Superior temporal gyrus (tissue), 1 donor: Measurements from ENCODE around the gene CAMTA1.

Experiments
- DNase-seq: peaks from one replicate; pipeline ENCODE4 v3.0.0-alpha.2; 2016; ENCODE audit errors: extremely low spot score

CAMTA1 gene

GRCh38 chr1:6776895-6777294 is 8.4 kb upstream of the CAMTA1 start:
- no peak for DNase-seq

- no peak for DNase-seq
Measured at GRCh38 chr1:6777813-6778212, 7.4 kb upstream of the CAMTA1 start.

- DNase-seq: no peak
Measured at GRCh38 chr1:6779089-6779805, 6.0 kb upstream of the CAMTA1 start.

GRCh38 chr1:6782151-6782550 is 3.1 kb upstream of the CAMTA1 start:
- no peak for DNase-seq

- no peak for DNase-seq
Measured at GRCh38 chr1:6783221-6783620, 2.0 kb upstream of the CAMTA1 start.

- DNase-seq: peak; percentile 55
Measured at GRCh38 chr1:6783936-6784559, 1.2 kb upstream of the CAMTA1 start.

GRCh38 chr1:6784560-6785317 is 515 bp upstream of the CAMTA1 start:
- DNase-seq: peak; percentile 100

- DNase-seq: no peak
Measured at GRCh38 chr1:6785728-6786505, 663 bp downstream of the CAMTA1 start.

- no peak for DNase-seq
Measured at GRCh38 chr1:6788946-6789345, 3.7 kb downstream of the CAMTA1 start.

GRCh38 chr1:6790146-6790545 is 4.9 kb downstream of the CAMTA1 start:
- no peak for DNase-seq

GRCh38 chr1:6794164-6794563 is 8.9 kb downstream of the CAMTA1 start:
- peak; percentile 81 for DNase-seq

- DNase-seq: no peak
Measured at GRCh38 chr1:6795203-6795602, 9.9 kb downstream of the CAMTA1 start.

- no peak for DNase-seq
Measured at GRCh38 chr1:6795661-6796060, 10.4 kb downstream of the CAMTA1 start.

- DNase-seq: no peak
Measured at GRCh38 chr1:6796095-6796494, 10.8 kb downstream of the CAMTA1 start.

GRCh38 chr1:6799499-6799898 is 14.2 kb downstream of the CAMTA1 start:
- no peak for DNase-seq

GRCh38 chr1:6800745-6801144 is 15.5 kb downstream of the CAMTA1 start:
- DNase-seq: no peak

- DNase-seq: no peak
Measured at GRCh38 chr1:6801199-6801598, 15.9 kb downstream of the CAMTA1 start.

- DNase-seq: no peak
Measured at GRCh38 chr1:6801966-6802365, 16.7 kb downstream of the CAMTA1 start.

- no peak for DNase-seq
Measured at GRCh38 chr1:6802454-6802853, 17.2 kb downstream of the CAMTA1 start.

- DNase-seq: no peak
Measured at GRCh38 chr1:6802893-6803292, 17.6 kb downstream of the CAMTA1 start.

GRCh38 chr1:6803357-6803756 is 18.1 kb downstream of the CAMTA1 start:
- DNase-seq: no peak

GRCh38 chr1:6805004-6805416 is 19.8 kb downstream of the CAMTA1 start:
- no peak for DNase-seq
